K562 (cell line): ENCODE measurements around the gene KRTAP1-3.

Experiments used
- MAZ ChIP-seq, 2 experiments: fragments of 450-650 bp in 1 of 2; sonication (generic) in 1 of 2; formaldehyde crosslinking; IDR thresholded peaks in 1 of 2; conservative IDR thresholded peaks in 1 of 2; 2 replicates each; pipeline versions ENCODE4 v1.4.0 to v1.5.0; 2020; ENCODE audit warnings: mild to moderate bottlenecking in 1 of 2, missing genetic modification reagents in 1 of 2
- SREBF1 ChIP-seq: fragments of 150-350 bp; IDR thresholded peaks from 2 replicates; pipeline ENCODE4 v1.6.1; 2014; ENCODE audit warnings: antibody characterized with exemption, low read depth, low read length, borderline replicate concordance

DNA sequence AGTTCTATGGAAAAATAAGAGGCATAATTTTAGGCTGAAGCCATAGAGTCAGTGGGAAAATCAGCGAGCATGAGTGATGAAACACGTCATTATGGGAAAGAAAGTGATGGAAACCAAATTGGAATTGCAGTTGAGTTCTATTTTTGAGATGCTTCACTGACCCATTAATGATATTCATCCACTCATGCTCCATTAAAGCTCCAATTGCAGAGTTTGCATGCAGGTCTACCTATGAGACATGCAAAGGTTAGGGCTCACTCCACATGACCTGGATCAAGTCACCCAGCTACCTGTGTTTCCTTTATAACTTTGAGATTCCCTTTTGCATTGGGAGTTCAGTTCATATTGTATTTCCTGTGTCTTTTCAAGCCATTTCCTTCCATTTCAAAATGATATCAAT is 39.0 kb upstream of the KRTAP1-3 start:
- no peak for TF ChIP-seq MAZ (CRISPR knock-in tag; conservative IDR thresholded peaks at IDR 0.05 in 1 of 2, IDR thresholded peaks at IDR 0.05 in 1 of 2)
- TF ChIP-seq SREBF1, result no peak
